HCT116 (cell line): ENCODE measurements around the gene PRPF8. TPM values are rescaled to one million over a fixed set of nuclear protein-coding genes. Genes with fewer than 3 reads are reported as not detected.

Source experiments
- ATAC-seq: fragments of 200-7000 bp; cut with Tn5 transposase; 2 replicates; pipeline ENCODE4 v1.9.1; 2020; ENCODE audit warnings: mild to moderate bottlenecking, moderate library complexity
- BruUV-seq: library from RNA; stranded (reverse); fragments of 400-500 nt; replicated peaks from 2 replicates; lab custom pipeline; 2021; lab: Mats Ljungman, UMichigan
- CTCF ChIA-PET: fragments of 300-600 bp; sonication (Branson Sonifier 250); formaldehyde crosslinking; loops from one replicate; lab custom pipeline; 2021; ENCODE audit warnings: antibody characterized with exemption; lab: Charles Lee
- POLR2A ChIA-PET: fragments of 300-600, 350-600 bp; sonication (Branson Sonifier 250); formaldehyde crosslinking; loops from one replicate; lab custom pipeline; 2021; ENCODE audit warnings: antibody characterized with exemption; lab: Charles Lee
- RAD21 ChIA-PET, 2 experiments: fragments of 300-600 bp; sonication (Branson Sonifier 250); formaldehyde crosslinking; loops; one replicate each; lab custom pipeline; 2023; ENCODE audit warnings: low total read pairs in 2 of 2; ENCODE audit not compliant: uncharacterized antibody in 2 of 2, unreplicated experiment in 2 of 2, low non-redundant PET in 1 of 2; lab: Charles Lee
- DNase-seq: peaks from one replicate; pipeline ENCODE4 v3.0.0-alpha.2; 2010; ENCODE audit warnings: low read depth, low spot score
- H2AFZ ChIP-seq: fragments of 200-600 bp; shearing (Covaris generic), sonication (generic); 2 replicates; pipeline ENCODE4 v1.6.1; 2017; ENCODE audit warnings: low read depth, mixed run types, mixed read lengths, antibody characterized with exemption, low read length; ENCODE audit not compliant: poor library complexity, severe bottlenecking
- H3K27ac ChIP-seq: 2 replicates; pipeline ENCODE4 v1.5.1; 2012; ENCODE audit warnings: low read depth, low read length
- H3K27me3 ChIP-seq: fragments of 200-600 bp; sonication (generic); 2 replicates; pipeline ENCODE4 v1.6.1; 2016; ENCODE audit warnings: mixed run types, low read length, mixed read lengths; ENCODE audit not compliant: insufficient read depth
- H3K36me3 ChIP-seq, 2 experiments: fragments of 200-500 bp in 1 of 2; fragments of 200-600 bp in 1 of 2; sonication (Bioruptor generic) in 1 of 2; sonication (generic) in 1 of 2; 2 replicates each; pipeline versions ENCODE4 v1.5.1 to v1.6.1; 2014 to 2016; ENCODE audit warnings: low read length in 2 of 2, inconsistent platforms in 1 of 2, mixed read lengths in 1 of 2, mixed run types in 1 of 2; ENCODE audit not compliant: insufficient read depth in 2 of 2, control insufficient read depth in 1 of 2
- H3K4me1 ChIP-seq, 2 experiments: fragments of 200-600 bp in 1 of 2; sonication (generic) in 1 of 2; 2 replicates each; pipeline versions ENCODE4 v1.5.1 to v1.6.1; 2012 to 2017; ENCODE audit warnings: low read length in 2 of 2, inconsistent platforms in 1 of 2, mild to moderate bottlenecking in 1 of 2, mixed read lengths in 1 of 2, mixed run types in 1 of 2, moderate library complexity in 1 of 2; ENCODE audit not compliant: insufficient read depth in 2 of 2, control insufficient read depth in 1 of 2
- H3K4me2 ChIP-seq: fragments of 200-600 bp; sonication (generic); 2 replicates; pipeline ENCODE4 v1.6.1; 2017; ENCODE audit warnings: mixed run types, low read length, mixed read lengths
- H3K4me3 ChIP-seq, 2 experiments: fragments of 200-600 bp in 1 of 2; sonication (generic) in 1 of 2; replicated peaks in 1 of 2; 2 replicates each; pipeline ENCODE4 v1.5.1; 2011 to 2016; ENCODE audit warnings: low read length in 2 of 2, control low read depth in 1 of 2, low read depth in 1 of 2, mild to moderate bottlenecking in 1 of 2, mixed read lengths in 1 of 2, mixed run types in 1 of 2
- H3K79me2 ChIP-seq: fragments of 200-600 bp; sonication (generic); 2 replicates; pipeline ENCODE4 v1.6.1; 2017; ENCODE audit warnings: mild to moderate bottlenecking, mixed run types, low read length, moderate library complexity, mixed read lengths; ENCODE audit not compliant: insufficient read depth
- H3K9ac ChIP-seq: fragments of 200-600 bp; sonication (generic); 2 replicates; pipeline ENCODE4 v1.6.1; 2016; ENCODE audit warnings: low read length, mixed read lengths
- H3K9me2 ChIP-seq: fragments of 200-600 bp; sonication (generic), shearing (Covaris generic); 2 replicates; pipeline ENCODE4 v1.6.1; 2017; ENCODE audit warnings: mixed run types, mild to moderate bottlenecking, moderate library complexity; ENCODE audit not compliant: insufficient read depth
- H3K9me3 ChIP-seq, 2 experiments: fragments of 200-500 bp in 1 of 2; fragments of 200-600 bp in 1 of 2; sonication (Bioruptor generic) in 1 of 2; sonication (generic) in 1 of 2; 2 replicates each; pipeline ENCODE4 v1.6.1; 2014 to 2017; ENCODE audit warnings: low read length in 2 of 2, mixed read lengths in 2 of 2, inconsistent platforms in 1 of 2, low read depth in 1 of 2, mild to moderate bottlenecking in 1 of 2, mixed run types in 1 of 2, moderate library complexity in 1 of 2; ENCODE audit not compliant: control insufficient read depth in 1 of 2, insufficient read depth in 1 of 2
- H4K20me1 ChIP-seq: fragments of 200-600 bp; sonication (generic), shearing (Covaris generic); 2 replicates; pipeline ENCODE4 v1.6.1; 2017; ENCODE audit warnings: mixed run types, mild to moderate bottlenecking, moderate library complexity; ENCODE audit not compliant: insufficient read depth
- ATF3 ChIP-seq: IDR thresholded peaks from 2 replicates; pipeline ENCODE4 v1.6.1; 2012
- CBX3 ChIP-seq: IDR thresholded peaks from 2 replicates; pipeline ENCODE4 v1.6.1; 2012; ENCODE audit warnings: low read depth
- CEBPB ChIP-seq: IDR thresholded peaks from 2 replicates; pipeline ENCODE4 v1.6.1; 2012; ENCODE audit warnings: low read depth
- CTCF ChIP-seq, 3 experiments: fragments of 200-600 bp in 1 of 3; sonication (generic) in 1 of 3; IDR thresholded peaks in 2 of 3; conservative IDR thresholded peaks in 1 of 3; 2 replicates each; pipeline ENCODE4 v1.5.1; 2012 to 2017; ENCODE audit warnings: low read depth in 2 of 3, low read length in 2 of 3, antibody characterized with exemption in 1 of 3, borderline replicate concordance in 1 of 3, control low read depth in 1 of 3, mild to moderate bottlenecking in 1 of 3, mixed read lengths in 1 of 3, mixed run types in 1 of 3, moderate library complexity in 1 of 3; ENCODE audit not compliant: insufficient read depth in 1 of 3
- EGR1 ChIP-seq: IDR thresholded peaks from 2 replicates; pipeline ENCODE4 v1.6.1; 2012; ENCODE audit warnings: low read depth
- EZH2 ChIP-seq: fragments of 200-600 bp; sonication (generic); IDR thresholded peaks from 2 replicates; pipeline ENCODE4 v1.6.1; 2017; ENCODE audit warnings: antibody characterized with exemption, mixed run types
- FOSL1 ChIP-seq: IDR thresholded peaks from 2 replicates; pipeline ENCODE4 v1.6.1; 2012; ENCODE audit warnings: low read depth
- JUND ChIP-seq: IDR thresholded peaks from 2 replicates; pipeline ENCODE4 v1.6.1; 2012
- POLR2A ChIP-seq: IDR thresholded peaks from 2 replicates; pipeline ENCODE4 v1.7.0; 2011; ENCODE audit warnings: borderline replicate concordance; ENCODE audit not compliant: insufficient read depth, insufficient read length; ENCODE audit errors: extremely low read depth
- POLR2AphosphoS5 ChIP-seq: IDR thresholded peaks from 2 replicates; pipeline ENCODE4 v1.6.1; 2011; ENCODE audit warnings: mild to moderate bottlenecking, low read depth, low read length, moderate library complexity
- REST ChIP-seq: IDR thresholded peaks from 2 replicates; pipeline ENCODE4 v1.6.1; 2012; ENCODE audit warnings: low read depth
- SIN3A ChIP-seq: IDR thresholded peaks from 2 replicates; pipeline ENCODE4 v1.6.1; 2012; ENCODE audit warnings: low read depth
- SP1 ChIP-seq: IDR thresholded peaks from 2 replicates; pipeline ENCODE4 v1.6.1; 2012; ENCODE audit warnings: low read depth
- SRF ChIP-seq: IDR thresholded peaks from 2 replicates; pipeline ENCODE4 v1.6.1; 2012; ENCODE audit warnings: low read depth
- TCF7L2 ChIP-seq: IDR thresholded peaks from 2 replicates; pipeline ENCODE4 v1.7.0; 2011; ENCODE audit warnings: borderline replicate concordance, inconsistent platforms; ENCODE audit not compliant: insufficient read depth, insufficient read length; ENCODE audit errors: extremely low read depth
- YY1 ChIP-seq: IDR thresholded peaks from 2 replicates; pipeline ENCODE4 v1.6.1; 2011; ENCODE audit warnings: low read length, low read depth, moderate library complexity, mild to moderate bottlenecking; ENCODE audit not compliant: insufficient replicate concordance; ENCODE audit errors: extremely low read depth
- ZFX ChIP-seq: fragments of 450-650 bp; IDR thresholded peaks from 2 replicates; pipeline ENCODE4 v1.6.1; 2017
- intact Hi-C: fragments of 100-400 bp; cut with micrococcal nuclease; formaldehyde crosslinking; loops from 2 replicates; pipeline ENCODE4 v1.10.0; 2022
- total RNA-seq: library from RNA; stranded (reverse); gene quantifications from one replicate; pipeline ENCODE4 v1.2.1, GENCODE V29; 2021; ENCODE audit not compliant: unreplicated experiment

The PRPF8 gene
- total RNA-seq, 1 experiment from 2014 or later = 386 TPM

- no peaks in the 10 kb centered on the region for H3K27me3 ChIP-seq
- H3K4me3 ChIP-seq = no peak overlapping the region
- peaks cover 32 to 60% of the 10 kb centered on the region in 2 experiments for H3K4me1 ChIP-seq
- peaks cover 0 to 20% of the 10 kb centered on the region in 2 experiments; a peak in 1 of 4 replicates for H3K36me3 ChIP-seq
- peaks cover 33% of the 10 kb centered on the region; the same call in 1 of the 2 replicates for H3K79me2 ChIP-seq
- no peaks in the 10 kb centered on the region for H3K9me3 ChIP-seq
- intact Hi-C loops = loop anchor here (10.0 kb wide), 1 partner anchor 693 kb away; the partner anchor contains the start of gene MNT
- ATAC-seq = no peak
- H3K9ac ChIP-seq = no peak overlapping the region
- TF ChIP-seq POLR2A (no peak), SP1 (no peak), EGR1 (no peak), YY1 (no peak), FOSL1 (no peak), POLR2AphosphoS5 (no peak)
- DNase-seq = no peak
- no peak overlapping the region for H3K27ac ChIP-seq
- CTCF ChIA-PET = no interaction called here
- POLR2A ChIA-PET = no interaction called here
- H3K4me2 ChIP-seq = no peak overlapping the region
- H3K9me2 ChIP-seq = no peaks in the 10 kb centered on the region
- RAD21 ChIA-PET = no interaction called here
- H2AFZ ChIP-seq = no peak overlapping the region
- BruUV-seq = no TSS peak
- no peaks in the 10 kb centered on the region for H4K20me1 ChIP-seq
Measured at GRCh38 chr17:1712271-1712670, 27.6 kb upstream of the PRPF8 start.

DNA sequence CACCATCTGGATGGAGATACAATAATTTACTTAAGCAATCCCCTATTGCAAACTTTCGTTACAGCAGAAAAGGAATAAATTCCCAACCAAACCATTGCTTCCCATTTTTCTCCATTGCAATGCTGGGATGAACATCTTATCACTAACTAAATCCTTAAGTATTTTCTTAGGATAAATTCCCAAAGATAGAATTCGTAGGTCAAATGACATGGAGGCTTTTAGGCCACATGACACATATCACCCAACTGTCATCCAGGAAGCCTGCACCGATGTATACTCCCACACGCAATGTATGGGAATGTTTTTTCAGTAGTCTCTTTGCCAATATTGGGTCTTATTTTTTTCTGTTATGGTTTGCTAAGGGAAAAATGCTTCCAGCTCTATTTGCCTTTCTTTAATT is 27.1 kb upstream of the PRPF8 start:
- intact Hi-C loops = loop anchor here (10.0 kb wide), 1 partner anchor 693 kb away; the partner anchor contains the start of gene MNT
- ATAC-seq (no peak), DNase-seq (no peak)
- H3K4me2 ChIP-seq = no peak overlapping the region
- no peaks in the 10 kb centered on the region for H3K27me3 ChIP-seq
- no peaks in the 10 kb centered on the region for H4K20me1 ChIP-seq
- H3K9ac ChIP-seq = no peak overlapping the region
- no peak for TF ChIP-seq ATF3
- no peak for TF ChIP-seq JUND
- TF ChIP-seq POLR2A = no peak
- TF ChIP-seq TCF7L2 = no peak
- TF ChIP-seq CTCF (IDR thresholded peaks at IDR 0.05 in 2 of 3, conservative IDR thresholded peaks at IDR 0.05 in 1 of 3; ENCODE audit: borderline replicate concordance in 1 of 3, insufficient read depth in 1 of 3, low read depth in 2 of 3, low read length in 2 of 3) = no peak
- TF ChIP-seq ZFX = no peak
- no peak for TF ChIP-seq CEBPB
- TF ChIP-seq SIN3A = no peak
- no peak for TF ChIP-seq YY1
- TF ChIP-seq EZH2 = no peak
- no peak for TF ChIP-seq CBX3
- TF ChIP-seq REST = no peak
- TF ChIP-seq SP1 = no peak
- no peak for TF ChIP-seq SRF
- H3K4me3 ChIP-seq = no peak overlapping the region
- H3K9me3 ChIP-seq = no peaks in the 10 kb centered on the region
- no peak overlapping the region for H3K27ac ChIP-seq
- H3K79me2 ChIP-seq = peaks cover 33% of the 10 kb centered on the region; the same call in 1 of the 2 replicates
- ChIA-PET POLR2A (no interaction called here), RAD21 (no interaction called here), CTCF (no interaction called here)
- no peak overlapping the region for H2AFZ ChIP-seq
- peaks cover 32 to 59% of the 10 kb centered on the region in 2 experiments for H3K4me1 ChIP-seq
- H3K9me2 ChIP-seq = no peaks in the 10 kb centered on the region
- BruUV-seq = no TSS peak
- peaks cover 0 to 20% of the 10 kb centered on the region in 2 experiments; a peak in 1 of 4 replicates for H3K36me3 ChIP-seq
